NCI-H146 treated with DMSO at 0.1 percent for 48 hours (cell line): ENCODE results near the gene PRKG1.

ENCODE experiments used
- DNase-seq: peaks from one replicate; lab custom pipeline; 2025; ENCODE audit not compliant: unreplicated experiment; lab: John Stamatoyannopoulos, UW

The PRKG1 gene

GRCh38 chr10:51907361-51907760, 833.1 kb downstream of the PRKG1 start:
- DNase-seq, result no peak

GRCh38 chr10:51910189-51910588, 835.9 kb downstream of the PRKG1 start:
- DNase-seq, result no peak

GRCh38 chr10:51910596-51910995, 836.3 kb downstream of the PRKG1 start:
- DNase-seq, result no peak

- no peak for DNase-seq
Observed at GRCh38 chr10:51911723-51912122, 837.4 kb downstream of the PRKG1 start.

- no peak for DNase-seq
Observed at GRCh38 chr10:51915031-51915542, 840.8 kb downstream of the PRKG1 start.

- no peak for DNase-seq
Observed at GRCh38 chr10:51918440-51918839, 844.2 kb downstream of the PRKG1 start.

- DNase-seq, result no peak
Observed at GRCh38 chr10:51918884-51919325, 844.6 kb downstream of the PRKG1 start.

GRCh38 chr10:51920672-51921071, 846.4 kb downstream of the PRKG1 start:
- DNase-seq, result no peak

GRCh38 chr10:51924359-51924758, 850.1 kb downstream of the PRKG1 start:
- DNase-seq, result no peak

GRCh38 chr10:51926337-51926736, 852.0 kb downstream of the PRKG1 start:
- DNase-seq, result no peak

GRCh38 chr10:51928162-51928561, 853.9 kb downstream of the PRKG1 start:
- no peak for DNase-seq

GRCh38 chr10:51932530-51932929, 858.2 kb downstream of the PRKG1 start:
- no peak for DNase-seq

- DNase-seq, result no peak
Observed at GRCh38 chr10:51934373-51934772, 860.1 kb downstream of the PRKG1 start.

- no peak for DNase-seq
Observed at GRCh38 chr10:51935341-51935740, 861.1 kb downstream of the PRKG1 start.

- DNase-seq, result no peak
Observed at GRCh38 chr10:51937308-51938140, 863.2 kb downstream of the PRKG1 start.

- DNase-seq, result no peak
Observed at GRCh38 chr10:51950371-51950995, 876.2 kb downstream of the PRKG1 start.

GRCh38 chr10:51950996-51951555, 876.8 kb downstream of the PRKG1 start:
- DNase-seq, result no peak

GRCh38 chr10:51951601-51952000, 877.3 kb downstream of the PRKG1 start:
- no peak for DNase-seq

- DNase-seq, result no peak
Observed at GRCh38 chr10:51952056-51952455, 877.8 kb downstream of the PRKG1 start.

GRCh38 chr10:51955696-51956095, 881.4 kb downstream of the PRKG1 start:
- no peak for DNase-seq

GRCh38 chr10:51956822-51957221, 882.5 kb downstream of the PRKG1 start:
- no peak for DNase-seq

GRCh38 chr10:51960494-51960895, 886.2 kb downstream of the PRKG1 start:
- peak; percentile 6 for DNase-seq
